GM13977 (cell line): Measurements from ENCODE around the gene SEL1L3.

Experiments
- DNase-seq: peaks from one replicate; pipeline ENCODE4 v3.0.0; 2012; ENCODE audit warnings: low spot score
- CTCF ChIP-seq: IDR thresholded peaks from 2 replicates; pipeline ENCODE4 v1.5.1; 2012; ENCODE audit warnings: mild to moderate bottlenecking, control low read depth; ENCODE audit not compliant: insufficient read depth; ENCODE audit errors: extremely low read depth, missing control alignments
- in situ Hi-C: fragments of 300-500 bp; cut with MboI; formaldehyde crosslinking; loops from one replicate; pipeline ENCODE4 v1.12.0; 2022; ENCODE audit warnings: low sequenced_read_pairs, low pct_unique_long_range_greater_than_20kb, mixed read lengths, inconsistent platforms; ENCODE audit not compliant: unreplicated experiment

The SEL1L3 gene

GRCh38 chr4:25767877-25768725 lies 94.7 kb downstream of the SEL1L3 start:
- peak; percentile 31 for DNase-seq
- in situ Hi-C loops, result loop anchor here (25.0 kb wide), 1 partner anchor 331 kb away; no protein-coding TSS in a partner anchor
- peak; percentile 67 for TF ChIP-seq CTCF

DNA sequence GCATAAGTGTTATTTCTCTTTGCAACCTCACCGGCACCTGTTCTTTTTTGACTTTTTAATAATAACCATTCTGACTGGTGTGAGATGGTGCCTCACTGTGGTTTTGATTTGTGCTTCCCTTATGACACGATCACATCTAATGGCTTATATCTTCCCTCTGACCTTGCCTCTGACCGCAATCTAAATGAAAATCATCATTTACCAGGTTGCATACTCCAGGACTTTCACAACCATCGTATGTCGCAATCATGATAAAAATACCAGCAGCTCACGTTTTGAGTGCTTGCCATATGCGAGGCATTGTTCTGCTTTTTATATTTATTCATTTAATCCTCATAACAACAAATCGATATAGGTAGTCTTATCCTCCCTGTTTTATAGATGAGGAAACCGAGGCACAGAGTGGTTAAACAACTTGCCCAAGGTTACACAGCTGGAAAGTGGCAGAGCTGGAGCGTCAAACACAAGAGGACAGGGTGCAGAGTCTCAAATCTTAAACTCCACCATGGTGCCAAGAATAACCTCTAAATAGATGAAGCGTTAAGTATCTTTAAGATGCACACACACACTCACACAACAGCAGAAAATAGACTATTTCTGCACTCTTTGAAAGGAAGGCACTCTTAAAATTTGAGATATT lies 102.2 kb downstream of the SEL1L3 start:
- TF ChIP-seq CTCF, result no peak
- in situ Hi-C loops, result loop anchor here (25.0 kb wide), 1 partner anchor 323 kb away; no protein-coding TSS in a partner anchor
- no peak for DNase-seq

- no peak for DNase-seq
- no peak for TF ChIP-seq CTCF
- in situ Hi-C loops, result loop anchor here (25.0 kb wide), 1 partner anchor 323 kb away; no protein-coding TSS in a partner anchor
These were observed 102.7 kb downstream of the SEL1L3 start for GRCh38 chr4:25760048-25760447.

- in situ Hi-C loops, result loop anchor here (25.0 kb wide), 1 partner anchor 322 kb away; no protein-coding TSS in a partner anchor
- DNase-seq, result no peak
These were observed 103.7 kb downstream of the SEL1L3 start for GRCh38 chr4:25759101-25759500.

GRCh38 chr4:25757452-25757851 lies 105.3 kb downstream of the SEL1L3 start:
- no peak for TF ChIP-seq CTCF
- in situ Hi-C loops, result loop anchor here (25.0 kb wide), 1 partner anchor 320 kb away; no protein-coding TSS in a partner anchor
- DNase-seq, result no peak

More at GRCh38 chr4:25759101-25759500, 103.7 kb downstream of the SEL1L3 start:
- no peak for TF ChIP-seq CTCF

- no peak for DNase-seq
- TF ChIP-seq CTCF, result no peak
- in situ Hi-C loops, result loop anchor here (25.0 kb wide), 1 partner anchor 319 kb away; no protein-coding TSS in a partner anchor
These were observed 106.3 kb downstream of the SEL1L3 start for GRCh38 chr4:25756503-25756902.
